Endodermal cell (in vitro differentiated cells): ENCODE data around the gene LDHB. TPM values are rescaled to one million over a fixed set of nuclear protein-coding genes. Genes with fewer than 3 reads are reported as not detected.

ENCODE experiments used
- DNase-seq: peaks from one replicate; pipeline ENCODE4 v3.0.0-alpha.2; 2017
- H3K27ac ChIP-seq: 2 replicates; pipeline ENCODE4 v1.5.1; 2013; ENCODE audit warnings: mild to moderate bottlenecking, low read depth, low read length, moderate library complexity
- H3K27me3 ChIP-seq: 2 replicates; pipeline ENCODE4 v1.6.1; 2013; ENCODE audit warnings: mild to moderate bottlenecking, low read length, moderate library complexity; ENCODE audit not compliant: insufficient read depth, control insufficient read depth, poor library complexity, severe bottlenecking
- H3K36me3 ChIP-seq: 2 replicates; pipeline ENCODE4 v1.7.0; 2013; ENCODE audit warnings: mild to moderate bottlenecking, low read length, moderate library complexity; ENCODE audit not compliant: control insufficient read depth, insufficient read depth
- H3K4me1 ChIP-seq: one replicate; pipeline ENCODE4 v1.7.0; 2013; ENCODE audit warnings: low read length; ENCODE audit not compliant: control insufficient read depth, insufficient read depth
- H3K4me3 ChIP-seq: 2 replicates; pipeline ENCODE4 v1.5.1; 2013; ENCODE audit warnings: mild to moderate bottlenecking, low read length, moderate library complexity
- H3K9ac ChIP-seq: 2 replicates; pipeline ENCODE4 v1.6.1; 2013; ENCODE audit warnings: mild to moderate bottlenecking, low read length, moderate library complexity; ENCODE audit not compliant: poor library complexity, severe bottlenecking; ENCODE audit errors: extremely low read depth
- H3K9me3 ChIP-seq: 2 replicates; pipeline ENCODE4 v1.6.1; 2013; ENCODE audit warnings: mild to moderate bottlenecking, low read length, moderate library complexity; ENCODE audit not compliant: control insufficient read depth
- H3K27ac Mint-ChIP-seq: 2 replicates; pipeline ENCODE4 v1.8.0; 2020; ENCODE audit warnings: mixed read lengths
- H3K27me3 Mint-ChIP-seq: 2 replicates; pipeline ENCODE4 v1.8.0; 2021; ENCODE audit warnings: mild to moderate bottlenecking, mixed read lengths; ENCODE audit not compliant: insufficient read depth
- H3K36me3 Mint-ChIP-seq: 2 replicates; pipeline ENCODE4 v1.8.0; 2020; ENCODE audit warnings: low read depth, mixed read lengths
- H3K4me1 Mint-ChIP-seq: 2 replicates; pipeline ENCODE4 v1.8.0; 2020; ENCODE audit warnings: mixed read lengths
- H3K4me3 Mint-ChIP-seq: 2 replicates; pipeline ENCODE4 v1.8.0; 2020; ENCODE audit warnings: mild to moderate bottlenecking, moderate library complexity, mixed read lengths
- H3K9me3 Mint-ChIP-seq: 2 replicates; pipeline ENCODE4 v1.8.0; 2020; ENCODE audit warnings: mild to moderate bottlenecking, mixed read lengths
- WGBS, 2 experiments: methylation state at CpG; one replicate each; pipeline versions ENCODE4 v1.1.5 to v1.1.7; 2013; ENCODE audit warnings: missing lambda C conversion rate in 2 of 2, mixed read lengths in 1 of 2; ENCODE audit not compliant: insufficient coverage in 1 of 2, insufficient read length in 1 of 2; 5-methylcytosine and 5-hydroxymethylcytosine counted together
- total RNA-seq, 2 donors: library from RNA; stranded (reverse); fragmentation: NEBNext Ultra II Directional in 1 of 2; extraction: Animal tissue kit (Norgen Biotek cat#: 25700) in 1 of 2; gene quantifications; 2 replicates in 1 of 2; 3 replicates in 1 of 2; pipeline ENCODE4 v1.2.1, GENCODE V29; 2021
- TF ChIP-seq, protein P1 (sequence below): fragments of 200-600 bp; sonication (generic); conservative IDR thresholded peaks from 2 replicates; pipeline ENCODE4 v1.5.0; 2021; ENCODE audit warnings: antibody characterized with exemption, mild to moderate bottlenecking

The LDHB gene
- total RNA-seq, 2 donors from 2014 or later: 917 to 1,694 TPM

DNA sequence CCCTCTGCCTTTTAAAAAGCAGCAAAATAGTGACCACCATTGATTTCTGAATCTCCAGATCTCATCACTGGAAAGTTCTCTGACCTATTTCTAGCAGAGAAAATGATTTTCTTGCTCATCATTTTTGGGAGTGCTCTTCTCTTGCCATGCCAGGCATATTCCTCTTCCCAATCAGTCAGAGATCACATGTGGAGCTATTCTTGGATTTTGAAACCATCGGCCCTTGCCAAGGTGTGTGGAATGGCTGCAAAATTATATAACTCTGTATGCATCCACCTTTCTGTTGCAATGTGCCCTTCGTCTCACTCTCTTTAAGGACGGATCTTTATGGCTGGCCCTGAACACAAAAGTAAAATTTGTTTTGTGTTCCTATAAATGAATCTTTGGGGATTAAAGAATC, 25.5 kb upstream of the LDHB start:
- H3K9ac ChIP-seq: no peak overlapping the region
- H3K36me3 Mint-ChIP-seq: no peaks in the 10 kb centered on the region
- H3K27me3 Mint-ChIP-seq: peaks cover 17% of the 10 kb centered on the region
- TF ChIP-seq, protein P1, sequence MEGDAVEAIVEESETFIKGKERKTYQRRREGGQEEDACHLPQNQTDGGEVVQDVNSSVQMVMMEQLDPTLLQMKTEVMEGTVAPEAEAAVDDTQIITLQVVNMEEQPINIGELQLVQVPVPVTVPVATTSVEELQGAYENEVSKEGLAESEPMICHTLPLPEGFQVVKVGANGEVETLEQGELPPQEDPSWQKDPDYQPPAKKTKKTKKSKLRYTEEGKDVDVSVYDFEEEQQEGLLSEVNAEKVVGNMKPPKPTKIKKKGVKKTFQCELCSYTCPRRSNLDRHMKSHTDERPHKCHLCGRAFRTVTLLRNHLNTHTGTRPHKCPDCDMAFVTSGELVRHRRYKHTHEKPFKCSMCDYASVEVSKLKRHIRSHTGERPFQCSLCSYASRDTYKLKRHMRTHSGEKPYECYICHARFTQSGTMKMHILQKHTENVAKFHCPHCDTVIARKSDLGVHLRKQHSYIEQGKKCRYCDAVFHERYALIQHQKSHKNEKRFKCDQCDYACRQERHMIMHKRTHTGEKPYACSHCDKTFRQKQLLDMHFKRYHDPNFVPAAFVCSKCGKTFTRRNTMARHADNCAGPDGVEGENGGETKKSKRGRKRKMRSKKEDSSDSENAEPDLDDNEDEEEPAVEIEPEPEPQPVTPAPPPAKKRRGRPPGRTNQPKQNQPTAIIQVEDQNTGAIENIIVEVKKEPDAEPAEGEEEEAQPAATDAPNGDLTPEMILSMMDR: no peak
- no peak overlapping the region for H3K4me3 Mint-ChIP-seq
- no peaks in the 10 kb centered on the region for H3K4me1 Mint-ChIP-seq
- H3K9me3 Mint-ChIP-seq: no peaks in the 10 kb centered on the region
- no peaks in the 10 kb centered on the region for H3K27me3 ChIP-seq
- no peaks in the 10 kb centered on the region for H3K4me1 ChIP-seq
- no peak overlapping the region for H3K4me3 ChIP-seq
- H3K36me3 ChIP-seq: no peaks in the 10 kb centered on the region
- no peaks in the 10 kb centered on the region for H3K9me3 ChIP-seq
- H3K27ac ChIP-seq: no peak overlapping the region
- 95% methylated on average over 3 of the region's 3 CpGs; no CpG with 5 or more reads in 1 of the 2 experiments for WGBS, 2 experiments
- H3K27ac Mint-ChIP-seq: no peak overlapping the region
- no peak for DNase-seq

DNA sequence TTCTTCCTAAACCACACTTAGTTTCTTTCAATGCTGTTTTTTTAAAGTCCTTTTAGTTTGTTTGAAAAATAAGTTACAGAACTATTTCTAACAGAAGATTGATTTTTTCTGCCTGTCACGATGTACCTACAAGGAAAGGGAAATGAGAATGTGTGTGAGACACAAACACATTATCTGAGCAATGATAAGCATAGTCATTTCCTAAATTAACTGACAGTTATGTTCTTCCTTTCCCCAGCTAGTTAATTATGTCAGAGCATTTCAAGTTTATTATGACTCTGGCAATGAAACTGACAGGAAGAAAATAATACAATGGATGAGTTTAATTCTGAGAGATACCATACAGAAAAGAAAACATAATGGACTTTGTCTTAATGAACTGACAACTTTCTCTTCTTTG, 21.3 kb upstream of the LDHB start:
- H3K9me3 Mint-ChIP-seq: no peaks in the 10 kb centered on the region
- H3K36me3 Mint-ChIP-seq: no peaks in the 10 kb centered on the region
- H3K36me3 ChIP-seq: no peaks in the 10 kb centered on the region
- H3K9me3 ChIP-seq: no peaks in the 10 kb centered on the region
- H3K27ac ChIP-seq: no peak overlapping the region
- no peak overlapping the region for H3K9ac ChIP-seq
- 100% methylated on average over 1 of the region's 1 CpG; no CpG with 5 or more reads in 1 of the 2 experiments for whole genome bisulfite sequencing, 2 experiments
- H3K27ac Mint-ChIP-seq: no peak overlapping the region
- no peak overlapping the region for H3K4me3 Mint-ChIP-seq
- no peak for DNase-seq
- peaks cover 17% of the 10 kb centered on the region for H3K27me3 Mint-ChIP-seq
- TF ChIP-seq, protein P1: no peak
- H3K4me1 ChIP-seq: peaks cover 3% of the 10 kb centered on the region
- no peak overlapping the region for H3K4me3 ChIP-seq
- H3K4me1 Mint-ChIP-seq: peaks cover 11% of the 10 kb centered on the region
- H3K27me3 ChIP-seq: no peaks in the 10 kb centered on the region

DNA sequence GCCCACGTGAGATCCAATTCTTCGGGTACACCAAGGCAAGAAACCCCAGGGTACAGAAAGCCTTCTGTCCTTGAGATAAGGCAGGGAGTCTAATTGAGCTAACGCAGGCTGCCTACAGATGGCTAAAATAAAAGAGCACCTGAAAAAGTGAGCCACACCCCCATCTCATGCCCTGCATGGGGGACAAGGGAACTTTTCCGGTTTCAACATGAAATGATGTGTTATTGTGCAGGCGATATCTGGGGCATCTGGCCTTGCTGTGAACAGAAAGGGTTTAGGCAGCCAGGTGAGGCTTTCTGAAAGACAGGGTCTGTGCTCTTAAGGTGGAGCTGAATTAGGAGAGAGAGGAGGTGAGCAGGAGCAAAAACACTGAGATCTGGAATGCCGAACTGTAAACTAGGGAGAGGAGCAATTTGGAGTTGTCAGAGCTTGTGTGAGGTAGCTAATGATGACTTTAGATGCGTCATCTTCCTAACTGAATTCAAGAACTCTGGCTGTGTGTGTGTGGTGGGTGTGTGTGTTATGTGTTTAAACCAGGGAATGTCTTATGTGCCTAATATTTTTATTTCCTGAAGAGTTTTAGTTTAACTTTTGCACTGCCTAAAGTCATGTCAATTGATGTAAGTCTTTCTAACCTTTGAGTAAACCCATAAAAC, 20.1 kb upstream of the LDHB start:
- H3K4me3 ChIP-seq: no peak overlapping the region
- peaks cover 3% of the 10 kb centered on the region for H3K4me1 ChIP-seq
- no peak overlapping the region for H3K27ac ChIP-seq
- DNase-seq: no peak
- Mint-ChIP-seq H3K4me1 (peaks cover 11% of the 10 kb centered on the region), H3K27me3 (peaks cover 7% of the 10 kb centered on the region), H3K36me3 (no peaks in the 10 kb centered on the region), H3K27ac (no peak overlapping the region), H3K4me3 (no peak overlapping the region), H3K9me3 (peaks cover 7% of the 10 kb centered on the region)
- no peaks in the 10 kb centered on the region for H3K27me3 ChIP-seq
- 88 to 93% methylated on average over 7 of the region's 7 CpGs for WGBS, 2 experiments
- H3K9me3 ChIP-seq: no peaks in the 10 kb centered on the region
- TF ChIP-seq, protein P1: no peak
- H3K36me3 ChIP-seq: no peaks in the 10 kb centered on the region
- no peak overlapping the region for H3K9ac ChIP-seq
